ENCODE results near the gene KDF1. TPM values are rescaled to one million over a fixed set of nuclear protein-coding genes. Genes with fewer than 3 reads are reported as not detected.

Gene KDF1
- total and polyA plus RNA-seq, 2 of the 13 experiments (the other 11 are each of a cell fraction or from before 2014, with no cell fraction given): 1.9 to 4.9 TPM

- TF ChIP-seq IRF1 (CRISPR knock-in tag; IDR thresholded peaks at IDR 0.05; ENCODE audit: low read depth) (no peak; the same call in 1 of the 2 replicates), ZNF280D (CRISPR knock-in tag; IDR thresholded peaks at IDR 0.05) (peak; percentile 52), MTA3 (CRISPR knock-in tag; IDR thresholded peaks at IDR 0.05) (no peak), ZBTB25 (CRISPR knock-in tag; IDR thresholded peaks at IDR 0.05) (no peak; the same call in 1 of the 2 replicates), NFIB (CRISPR knock-in tag; IDR thresholded peaks at IDR 0.05; ENCODE audit: borderline replicate concordance) (no peak), TRIM24 (CRISPR knock-in tag; IDR thresholded peaks at IDR 0.05) (peak; percentile 92), FOXM1 (CRISPR knock-in tag; IDR thresholded peaks at IDR 0.05) (no peak), ELF3 (CRISPR knock-in tag; IDR thresholded peaks at IDR 0.05) (peak; percentile 94), ZBTB2 (CRISPR knock-in tag; IDR thresholded peaks at IDR 0.05; ENCODE audit: low read depth) (0 out of 2 replicates have a peak, but pooled peaks have one; percentile 44), MTA1 (CRISPR knock-in tag; IDR thresholded peaks at IDR 0.05; ENCODE audit: borderline replicate concordance) (peak; percentile 99), HOXD1 (CRISPR knock-in tag; IDR thresholded peaks at IDR 0.05) (peak; percentile 83; the same call in 1 of the 2 replicates), TEF (CRISPR knock-in tag; IDR thresholded peaks at IDR 0.05) (no peak), ZNF451 (CRISPR knock-in tag; IDR thresholded peaks at IDR 0.05) (peak; percentile 74), ZNF30 (CRISPR knock-in tag; IDR thresholded peaks at IDR 0.05) (no peak), ZNF530 (CRISPR knock-in tag; IDR thresholded peaks at IDR 0.05; ENCODE audit: low read depth) (no peak), ZBTB33 (CRISPR knock-in tag; IDR thresholded peaks at IDR 0.05) (peak; percentile 45; the same call in 1 of the 2 replicates)
Measured at GRCh38 chr1:26913754-26914619, 46.3 kb downstream of the KDF1 start, which contains the start of gene NR0B2 (continued).
